ENCODE results near the gene OR51G1.

DNA sequence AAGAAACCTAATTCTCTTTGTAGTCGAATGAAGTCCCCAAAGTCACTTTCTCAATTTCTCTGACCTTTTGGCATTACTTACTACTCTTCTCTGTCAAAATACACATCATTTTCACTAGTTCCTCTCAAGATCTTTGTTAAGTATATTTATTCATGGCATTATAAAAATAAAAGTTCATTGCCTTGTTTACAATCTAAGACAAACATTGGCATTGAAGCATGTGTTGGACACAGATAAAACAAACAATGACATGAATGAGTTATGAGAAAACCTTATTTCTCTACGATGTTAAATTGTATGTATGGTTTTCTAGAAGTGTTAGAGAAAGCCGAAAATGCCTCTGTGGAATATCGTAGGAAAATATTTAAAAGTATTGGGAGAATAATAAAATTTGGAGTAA, 8.6 kb upstream of the OR51G1 start:
- TF ChIP-seq, protein P1, sequence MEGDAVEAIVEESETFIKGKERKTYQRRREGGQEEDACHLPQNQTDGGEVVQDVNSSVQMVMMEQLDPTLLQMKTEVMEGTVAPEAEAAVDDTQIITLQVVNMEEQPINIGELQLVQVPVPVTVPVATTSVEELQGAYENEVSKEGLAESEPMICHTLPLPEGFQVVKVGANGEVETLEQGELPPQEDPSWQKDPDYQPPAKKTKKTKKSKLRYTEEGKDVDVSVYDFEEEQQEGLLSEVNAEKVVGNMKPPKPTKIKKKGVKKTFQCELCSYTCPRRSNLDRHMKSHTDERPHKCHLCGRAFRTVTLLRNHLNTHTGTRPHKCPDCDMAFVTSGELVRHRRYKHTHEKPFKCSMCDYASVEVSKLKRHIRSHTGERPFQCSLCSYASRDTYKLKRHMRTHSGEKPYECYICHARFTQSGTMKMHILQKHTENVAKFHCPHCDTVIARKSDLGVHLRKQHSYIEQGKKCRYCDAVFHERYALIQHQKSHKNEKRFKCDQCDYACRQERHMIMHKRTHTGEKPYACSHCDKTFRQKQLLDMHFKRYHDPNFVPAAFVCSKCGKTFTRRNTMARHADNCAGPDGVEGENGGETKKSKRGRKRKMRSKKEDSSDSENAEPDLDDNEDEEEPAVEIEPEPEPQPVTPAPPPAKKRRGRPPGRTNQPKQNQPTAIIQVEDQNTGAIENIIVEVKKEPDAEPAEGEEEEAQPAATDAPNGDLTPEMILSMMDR (IDR thresholded peaks at IDR 0.05) = no peak
- TF ChIP-seq POLR2A (IDR thresholded peaks at IDR 0.05) = no peak
